HS-27A (cell line): ENCODE results near the gene FBXW12.

Experiments used
- DNase-seq: peaks from one replicate; pipeline ENCODE4 v3.0.0-alpha.2; 2012; ENCODE audit warnings: low read depth, missing footprints

FBXW12 gene

GRCh38 chr3:48435223-48435595 lies 63.2 kb downstream of the FBXW12 start:
- no peak for DNase-seq

DNA sequence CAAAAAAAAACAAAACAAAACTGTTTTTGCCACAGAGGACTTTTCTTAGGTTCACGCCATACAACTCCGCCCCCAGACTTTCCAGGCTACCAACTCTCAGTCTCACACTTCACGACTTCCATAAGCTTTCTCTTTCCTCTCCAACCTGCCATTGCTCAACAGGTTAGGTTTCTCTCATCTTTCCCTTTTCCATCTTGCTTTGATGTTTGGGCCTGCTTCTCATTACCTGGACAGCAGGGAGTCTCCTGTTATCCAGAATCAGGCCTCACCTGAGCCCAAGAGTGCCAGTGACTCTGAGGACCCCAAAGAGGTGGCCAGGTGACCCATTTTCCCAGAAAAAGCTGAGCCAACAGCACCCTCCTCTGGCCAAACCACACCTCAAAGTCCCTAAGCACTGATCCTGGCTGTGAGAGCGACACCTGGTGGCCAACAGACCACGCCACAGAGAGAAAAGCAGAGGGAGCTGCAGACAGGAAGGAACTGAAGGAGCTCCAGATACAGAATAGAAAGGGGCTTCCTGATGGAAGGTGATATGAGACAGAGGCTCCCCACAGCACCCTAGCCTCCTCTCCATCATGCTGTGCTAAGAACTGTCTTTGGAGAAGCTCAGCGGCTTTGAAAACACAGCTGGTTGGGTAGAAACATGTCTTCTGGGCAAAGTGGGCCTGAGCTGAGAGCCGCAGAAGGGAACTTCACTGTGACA lies 63.9 kb downstream of the FBXW12 start:
- peak; percentile 63 for DNase-seq

GRCh38 chr3:48436477-48436787 lies 64.4 kb downstream of the FBXW12 start:
- no peak for DNase-seq

- DNase-seq, result no peak
Measured at GRCh38 chr3:48436855-48437254, 64.8 kb downstream of the FBXW12 start.

DNA sequence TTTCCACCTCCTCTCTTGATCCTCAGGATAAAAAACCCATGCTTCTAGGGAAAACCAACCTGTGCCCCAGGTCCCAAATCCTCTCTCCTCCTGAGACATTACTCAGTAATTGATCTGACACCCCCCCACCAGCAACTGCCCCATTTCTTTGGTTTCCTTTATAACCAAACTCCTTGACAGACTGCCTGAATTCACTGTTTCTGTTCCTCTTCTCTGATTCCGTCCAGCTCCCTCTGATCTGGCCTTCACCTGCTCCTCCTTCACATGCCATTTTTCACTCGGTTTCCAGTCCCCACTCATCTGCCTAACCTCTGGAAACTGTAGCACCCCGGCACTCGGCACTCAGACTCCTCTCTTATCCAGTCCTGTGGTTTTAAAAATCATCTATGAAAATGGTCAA lies 65.8 kb downstream of the FBXW12 start:
- DNase-seq, result no peak

- DNase-seq, result peak; percentile 93
Measured at GRCh38 chr3:48439820-48440589, 68.0 kb downstream of the FBXW12 start, which contains the start of the genes CCDC51 and TMA7. Gene CCDC51, minus strand, starts transcription at chr3:48440119. Its CDS starts 4,991 bp downstream, at chr3:48435128. Gene TMA7, plus strand, starts transcription at chr3:48440257. Its CDS starts 40 bp downstream, at chr3:48440297.

- DNase-seq, result no peak
Measured at GRCh38 chr3:48440590-48440958, 68.6 kb downstream of the FBXW12 start.

- DNase-seq, result no peak
Measured at GRCh38 chr3:48441940-48442339, 69.9 kb downstream of the FBXW12 start.
